ENCODE results near the gene AMZ1.

DNA sequence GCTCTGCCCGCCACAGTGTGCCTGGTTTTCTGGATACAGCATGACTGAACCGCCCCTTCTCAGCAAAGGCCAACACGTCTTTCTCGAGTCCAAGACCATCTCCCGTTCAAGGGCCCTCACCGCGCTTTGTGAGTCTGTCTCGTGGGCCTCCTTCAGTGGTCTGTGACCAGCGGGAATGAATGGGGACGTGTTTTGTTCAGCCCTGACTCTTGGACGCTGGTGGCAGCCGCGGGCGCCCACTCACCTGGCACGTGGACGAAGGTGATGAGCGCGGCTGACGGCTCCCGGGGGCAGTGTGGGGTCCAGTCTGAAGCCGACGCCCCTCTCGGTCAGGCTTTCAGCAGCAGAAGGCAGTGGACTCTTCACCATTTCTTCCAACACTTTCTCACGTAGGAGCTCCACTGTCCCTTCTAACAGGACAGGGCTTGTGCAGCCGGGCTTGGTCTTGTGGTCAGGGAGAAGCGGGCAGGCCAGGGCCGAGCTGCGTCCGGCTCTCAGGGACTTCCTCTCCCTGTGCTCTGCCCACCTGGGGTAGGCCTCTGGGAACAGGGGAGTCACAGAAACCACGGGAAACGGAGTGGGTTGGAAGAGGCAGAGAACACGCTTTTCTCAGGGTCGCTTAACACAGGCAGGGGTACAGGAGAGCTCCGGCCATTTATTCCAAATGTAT, 30.4 kb downstream of the AMZ1 start:
- no peak for TF ChIP-seq POLR2AphosphoS5 (IDR thresholded peaks at IDR 0.05; ENCODE audit: low read depth, low read length)
- TF ChIP-seq POLR2A (IDR thresholded peaks at IDR 0.05; ENCODE audit: low read depth, low read length), result no peak
- no peak for TF ChIP-seq TAF1 (IDR thresholded peaks at IDR 0.05; ENCODE audit: low read depth, low read length)
- TF ChIP-seq POU2F2 (IDR thresholded peaks at IDR 0.05; ENCODE audit: low read depth, low read length), result no peak
- TF ChIP-seq SPI1 (IDR thresholded peaks at IDR 0.05; ENCODE audit: low read depth, low read length), result no peak

Data from GM12891 (cell line).